SIG-M5 (cell line): ENCODE measurements around the gene TSHZ3.

Experiments used
- DNase-seq: peaks from one replicate; lab custom pipeline; 2025; lab: John Stamatoyannopoulos, UW

The TSHZ3 gene

DNA sequence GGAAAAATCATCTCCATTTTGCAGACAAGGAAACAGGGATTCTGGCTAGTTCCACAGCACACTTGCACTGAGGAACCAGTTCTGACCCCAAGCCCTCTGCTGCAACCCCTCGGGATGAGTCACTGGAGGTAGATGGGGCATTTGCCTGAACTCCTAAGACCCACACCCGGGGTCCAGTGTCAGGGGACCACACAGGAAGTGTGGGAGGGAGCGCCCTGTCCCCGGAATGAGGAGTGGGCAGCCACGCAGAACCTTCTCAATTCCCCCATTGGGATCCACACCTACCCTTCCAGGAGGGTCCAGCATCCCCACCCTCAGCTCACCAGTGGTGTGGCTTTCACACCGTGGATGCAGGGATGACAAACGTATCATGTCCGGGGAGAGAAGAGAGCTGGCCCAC, 62.7 kb downstream of the TSHZ3 start:
- no peak for DNase-seq

DNA sequence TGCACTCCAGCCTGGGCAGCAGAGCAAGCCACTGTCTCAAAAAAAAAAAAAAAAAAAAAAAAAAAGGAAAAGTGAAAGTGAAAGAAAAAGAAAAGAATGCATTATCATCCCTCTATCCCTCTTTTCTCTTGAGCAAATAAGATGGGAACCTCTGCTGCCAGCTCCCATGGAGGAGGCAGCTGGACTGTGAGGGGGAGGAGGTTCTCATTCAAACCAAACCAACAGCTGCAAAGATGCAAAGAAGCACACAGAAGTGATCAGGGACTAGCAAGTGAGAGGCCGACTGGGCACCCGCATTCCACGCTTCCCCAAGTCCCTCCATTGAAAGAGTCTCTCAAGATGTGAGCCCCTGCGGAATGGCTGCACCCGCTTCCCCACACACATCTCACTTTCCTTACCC, 63.5 kb downstream of the TSHZ3 start:
- DNase-seq: no peak

DNA sequence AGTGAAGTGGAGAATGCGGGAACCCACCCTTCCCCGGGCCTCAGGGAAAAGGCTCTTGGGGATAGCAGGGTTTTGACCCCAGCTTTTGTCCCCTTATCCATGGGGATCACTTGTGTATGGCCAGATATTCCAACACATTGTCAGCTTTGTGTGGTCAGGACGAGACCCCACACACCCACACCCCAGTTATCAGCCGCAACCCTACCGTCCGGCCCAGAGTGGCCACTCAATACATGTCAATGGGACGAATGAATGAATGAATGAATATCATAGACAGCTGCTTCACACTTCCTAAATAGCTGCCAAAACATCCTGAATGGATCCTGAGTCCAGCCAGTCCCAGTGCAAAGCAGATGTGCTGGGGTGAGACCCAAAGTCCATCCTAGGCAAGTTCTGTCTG, 64.6 kb downstream of the TSHZ3 start:
- DNase-seq: no peak

DNA sequence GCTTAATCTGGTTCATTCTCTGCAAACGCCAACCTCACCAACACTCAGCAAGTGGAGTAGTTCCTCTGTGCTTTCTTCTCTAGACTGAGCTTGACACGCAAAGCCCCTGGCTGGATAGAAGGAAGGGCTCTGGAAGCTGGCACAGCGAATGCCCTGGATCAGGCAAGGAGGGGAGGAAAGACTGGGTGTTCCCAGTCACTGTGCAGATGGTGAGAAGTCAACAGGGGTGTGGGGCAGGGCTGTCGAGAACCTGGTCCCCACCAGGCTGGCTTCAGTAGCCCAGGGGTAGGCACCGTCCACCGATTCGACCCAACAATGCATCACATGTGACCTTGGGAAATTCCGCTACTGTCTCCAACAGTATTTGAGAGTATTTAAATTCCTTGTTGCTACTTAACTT, 65.5 kb downstream of the TSHZ3 start:
- no peak for DNase-seq

DNA sequence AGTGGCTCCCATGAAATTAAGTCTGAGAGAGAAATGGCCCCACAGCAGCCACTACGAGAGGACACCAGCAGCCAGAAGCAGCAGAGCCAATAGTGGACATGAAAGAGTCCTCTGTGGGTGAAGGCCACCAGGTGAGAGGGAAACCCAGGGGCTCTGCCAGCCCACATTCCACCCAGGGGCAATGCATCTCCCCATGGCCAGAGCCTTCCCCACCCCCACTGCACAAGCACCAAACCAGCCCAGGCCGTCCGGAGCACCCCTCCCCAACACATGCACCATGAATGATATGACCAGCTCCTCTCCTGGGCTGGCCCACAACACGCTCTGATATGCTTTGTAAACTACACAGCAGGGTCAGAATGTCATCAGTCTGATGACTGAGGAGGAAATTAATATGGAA, 66.9 kb downstream of the TSHZ3 start:
- DNase-seq: no peak

DNA sequence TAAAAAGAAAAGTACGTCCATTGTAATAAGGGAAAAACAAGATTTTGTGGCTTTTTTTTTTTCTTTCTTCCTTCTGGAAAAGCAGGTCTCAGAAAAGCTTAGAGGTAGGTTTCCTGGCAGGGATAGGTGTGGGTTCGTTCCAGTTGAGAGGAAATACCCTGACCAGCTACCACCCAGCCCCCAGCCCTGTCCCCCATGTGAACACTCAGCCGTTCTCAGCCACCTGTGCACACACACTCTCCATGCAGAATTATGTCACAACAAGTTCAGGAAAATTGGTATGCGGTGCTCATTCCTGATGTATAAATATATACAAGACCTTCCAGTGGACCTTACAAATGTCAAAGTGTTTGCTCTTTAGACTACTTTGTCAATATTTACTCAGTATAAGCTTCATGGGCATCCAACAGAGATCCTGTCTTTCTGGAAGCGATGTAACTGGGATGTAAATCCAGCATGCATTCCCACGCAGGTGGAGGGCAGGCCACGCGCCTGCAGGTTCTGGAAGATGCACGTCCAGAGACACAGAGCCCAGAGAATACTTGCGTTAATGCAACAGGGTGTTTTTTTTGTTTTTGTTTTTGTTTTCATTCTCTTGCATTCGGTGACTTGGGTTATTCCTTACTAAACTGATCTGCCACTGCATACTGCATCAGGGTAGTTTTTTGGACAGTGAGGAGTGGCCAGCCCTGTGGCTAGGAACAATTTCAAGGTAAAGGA, 68.8 kb downstream of the TSHZ3 start:
- DNase-seq: no peak

DNA sequence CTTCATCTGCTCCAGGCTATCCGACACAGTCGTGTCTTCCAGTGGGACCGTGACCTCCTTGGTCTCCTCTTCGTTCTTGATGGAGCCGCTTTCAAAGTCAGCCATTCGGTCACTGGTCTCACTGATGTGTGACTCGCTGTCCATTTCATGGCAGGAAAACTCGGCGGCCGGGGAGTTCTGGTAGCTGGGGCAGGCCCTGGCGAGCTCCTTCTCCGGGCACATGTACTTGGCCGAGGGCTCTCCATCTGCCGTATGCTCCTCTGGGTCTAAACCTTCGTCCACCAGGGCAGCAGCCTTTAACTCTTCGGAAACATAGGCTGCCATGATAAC, 69.8 kb downstream of the TSHZ3 start:
- DNase-seq: no peak

DNA sequence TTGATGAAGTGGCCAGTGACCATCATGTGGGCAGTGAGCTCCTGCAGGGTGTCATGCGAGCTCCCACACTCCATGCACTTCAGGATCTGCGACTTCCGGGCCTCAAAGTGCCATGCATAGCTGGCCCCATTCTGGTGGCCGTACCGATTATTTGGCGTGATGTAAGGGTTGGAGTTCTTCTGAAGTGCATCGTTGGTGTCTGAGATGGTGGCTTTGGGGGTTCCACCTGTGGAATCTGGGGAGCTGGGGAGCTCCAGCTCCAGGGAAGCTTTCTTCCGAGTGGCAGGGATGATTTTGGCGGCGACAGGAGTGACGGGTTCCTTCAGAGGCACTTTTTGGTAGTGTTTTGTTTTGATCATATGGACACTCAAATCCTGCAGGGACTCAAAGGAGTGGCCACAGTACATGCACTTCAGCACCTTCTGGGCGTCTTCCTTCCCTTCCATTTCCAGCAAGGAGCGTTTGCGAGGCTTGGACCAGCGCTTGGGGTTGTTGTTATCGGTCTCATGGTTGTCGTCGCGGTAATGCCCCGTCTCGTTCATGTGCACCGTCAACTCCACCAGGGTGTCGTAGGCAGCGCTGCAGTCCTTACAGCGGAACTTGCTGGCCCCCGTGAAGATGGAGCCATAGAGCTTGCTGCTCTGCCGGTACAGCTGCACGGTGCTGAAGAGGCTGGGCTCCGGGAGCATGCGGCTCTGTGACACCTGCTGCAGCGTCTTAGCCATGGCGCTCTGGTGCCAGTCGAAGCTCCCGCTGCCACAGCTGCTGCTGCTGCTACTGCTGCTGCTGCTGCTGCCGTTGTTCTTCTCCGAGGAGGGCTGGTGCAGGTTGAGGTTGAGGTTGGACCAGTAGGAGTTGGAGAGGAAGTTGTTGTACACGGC, 70.4 kb downstream of the TSHZ3 start:
- DNase-seq: no peak

DNA sequence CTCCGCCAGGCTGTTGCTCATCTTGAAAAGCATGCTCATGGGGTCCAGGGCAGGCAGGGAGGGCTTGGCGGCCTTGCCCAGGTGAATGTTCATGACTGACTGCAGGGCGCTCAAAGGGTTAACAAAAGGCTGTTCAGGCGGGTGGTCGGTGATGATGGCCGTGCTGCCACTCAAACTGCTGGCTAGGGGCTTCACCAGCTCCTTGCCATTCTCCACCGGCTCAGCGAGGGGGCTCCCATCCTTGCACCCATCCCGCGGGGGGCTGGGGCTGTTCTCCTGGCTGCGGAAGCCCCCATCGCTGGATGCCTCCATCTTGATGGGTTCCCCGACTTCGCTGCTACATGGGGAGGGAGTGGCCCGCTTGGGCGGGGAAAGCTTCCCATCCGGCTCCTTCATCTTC, 71.7 kb downstream of the TSHZ3 start:
- no peak for DNase-seq

DNA sequence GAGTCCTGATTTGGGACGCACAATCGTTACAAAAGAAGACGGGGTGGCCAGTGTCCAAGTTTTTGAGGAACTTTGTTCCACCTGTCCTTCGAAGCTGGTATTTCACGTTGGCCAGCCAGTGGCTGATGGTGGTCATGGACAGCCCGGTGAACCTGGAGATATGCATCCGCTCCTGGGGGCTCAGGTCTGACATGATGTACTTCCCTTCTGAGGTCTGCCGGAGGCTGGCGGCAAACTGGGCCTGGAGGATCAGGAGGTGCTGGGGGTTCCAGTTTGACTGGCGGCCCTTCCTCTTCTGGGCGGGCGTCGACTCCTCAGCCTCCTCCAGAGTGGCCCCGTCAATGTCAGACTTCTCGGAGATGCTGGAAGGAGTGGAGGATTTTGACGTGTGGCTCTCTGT, 72.4 kb downstream of the TSHZ3 start:
- no peak for DNase-seq

DNA sequence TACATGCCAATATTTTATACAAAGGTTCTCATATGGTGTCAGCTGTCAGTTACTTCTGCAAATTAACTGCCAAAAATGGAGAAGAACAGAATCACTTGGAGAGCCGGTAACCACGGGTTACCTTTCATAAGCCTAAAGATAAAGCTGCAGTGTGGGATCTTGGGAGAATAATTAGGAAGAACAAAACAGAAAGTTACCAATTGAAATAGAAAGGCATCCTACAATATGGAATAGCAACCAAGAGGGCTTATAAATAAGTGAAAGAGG, 74.2 kb downstream of the TSHZ3 start:
- no peak for DNase-seq

DNA sequence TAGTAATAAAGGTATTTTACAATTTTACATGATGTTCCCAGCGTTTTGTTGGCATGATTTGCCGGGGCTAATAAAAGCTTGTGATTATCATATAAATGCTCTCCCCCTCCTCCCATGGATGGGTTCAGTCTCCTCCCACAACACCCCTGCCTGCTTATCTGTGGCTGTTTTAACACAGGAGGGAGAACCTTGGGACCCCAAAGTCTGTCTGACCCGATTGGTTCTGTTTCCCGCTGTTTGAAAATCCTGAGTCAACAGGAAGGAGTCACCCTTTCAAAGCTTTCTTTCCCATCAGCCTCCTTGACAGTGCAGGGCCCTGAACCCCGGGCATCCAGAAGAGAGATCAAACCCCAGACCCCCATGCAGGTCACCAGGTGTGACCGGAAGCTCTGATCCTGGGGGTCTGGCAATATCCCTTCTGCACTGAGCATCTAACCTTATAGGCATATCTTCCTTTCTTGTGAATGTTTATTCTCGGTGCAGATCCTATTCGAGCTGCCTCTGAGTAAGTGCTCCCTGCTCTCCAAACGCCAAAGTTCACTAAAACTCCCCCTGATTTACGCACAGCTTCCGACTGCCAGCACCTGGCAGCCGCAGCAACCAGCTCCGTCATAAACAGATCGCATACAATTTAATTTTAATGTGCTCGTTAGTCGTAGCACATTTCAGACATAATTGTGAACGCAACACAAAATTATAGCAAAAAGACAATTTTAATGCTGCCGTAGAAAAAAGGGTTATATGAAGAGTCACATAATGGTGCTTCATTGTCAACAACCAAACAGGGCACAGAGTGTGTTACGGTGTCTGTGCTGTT, 74.8 kb downstream of the TSHZ3 start:
- DNase-seq: no peak

DNA sequence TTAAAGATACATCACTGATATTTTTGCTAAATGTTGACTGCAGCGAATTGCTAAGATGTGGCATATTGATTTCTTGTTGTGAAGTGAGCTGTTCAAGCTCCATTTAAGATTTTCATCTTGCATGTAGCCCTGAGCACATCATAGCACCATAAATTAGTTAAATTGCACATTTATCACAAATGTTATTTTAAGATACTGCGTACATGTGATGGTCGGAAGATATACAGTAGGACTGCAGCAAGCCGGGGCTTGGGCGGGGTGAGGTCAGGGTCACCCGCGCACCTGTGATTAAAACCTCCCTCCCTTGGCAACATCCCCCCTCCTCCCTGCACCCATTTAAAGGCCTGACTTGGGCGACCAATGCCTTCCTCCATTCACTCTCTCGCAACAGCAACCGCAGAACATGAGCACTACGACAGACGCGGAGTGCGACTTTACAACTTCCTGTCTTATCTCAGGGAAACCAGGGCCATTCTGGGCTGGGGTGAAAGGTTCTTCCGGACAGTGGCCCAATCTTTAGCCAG, 76.6 kb downstream of the TSHZ3 start:
- DNase-seq: no peak

DNA sequence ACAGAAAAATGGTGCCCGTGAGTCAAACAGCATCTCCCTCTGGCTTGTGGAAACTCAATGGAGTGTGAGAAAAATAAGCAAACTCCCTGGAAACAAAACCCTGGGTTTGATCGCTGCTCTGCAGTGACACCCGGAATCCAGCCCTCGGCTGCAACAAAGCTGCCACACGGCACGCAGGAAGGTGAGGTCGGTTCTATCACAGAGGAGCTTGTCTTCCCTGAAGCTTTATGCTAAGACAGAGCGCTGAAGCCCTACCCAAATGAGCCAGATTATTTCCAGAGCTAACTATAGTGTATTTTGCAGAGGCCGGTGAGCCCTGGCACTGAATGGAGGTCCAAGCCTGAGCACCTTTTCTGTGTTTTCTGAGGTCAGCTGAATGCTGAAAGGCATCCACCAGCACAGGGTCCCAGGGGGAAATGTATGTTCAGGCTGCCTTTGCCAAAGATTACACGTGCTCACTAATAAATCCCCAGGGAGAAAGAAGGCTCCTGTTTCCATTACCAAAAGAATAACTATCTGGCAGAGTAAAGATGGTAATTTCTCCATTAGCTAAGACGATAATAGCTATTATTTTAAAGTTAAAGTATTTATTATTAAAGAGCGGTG, 77.8 kb downstream of the TSHZ3 start:
- DNase-seq: no peak

DNA sequence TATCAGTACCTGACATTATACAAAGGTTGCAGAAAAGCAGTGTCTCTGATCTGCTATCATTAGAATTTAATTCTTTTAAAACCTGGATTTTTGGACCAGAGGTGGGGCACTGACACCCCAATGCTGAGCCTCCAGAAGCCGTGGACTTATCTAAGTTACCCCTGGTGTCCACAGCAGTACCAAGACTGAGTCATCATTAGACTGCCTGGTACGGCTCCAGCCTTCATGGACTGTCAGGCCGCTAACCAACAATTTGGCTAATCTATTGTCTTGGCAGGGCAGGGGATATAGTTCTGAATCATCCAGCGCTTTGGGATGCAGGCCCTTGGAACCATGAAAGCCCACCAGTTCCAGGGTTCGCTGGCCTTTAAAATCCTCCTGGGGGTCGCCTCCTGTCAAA, 78.3 kb downstream of the TSHZ3 start:
- no peak for DNase-seq

DNA sequence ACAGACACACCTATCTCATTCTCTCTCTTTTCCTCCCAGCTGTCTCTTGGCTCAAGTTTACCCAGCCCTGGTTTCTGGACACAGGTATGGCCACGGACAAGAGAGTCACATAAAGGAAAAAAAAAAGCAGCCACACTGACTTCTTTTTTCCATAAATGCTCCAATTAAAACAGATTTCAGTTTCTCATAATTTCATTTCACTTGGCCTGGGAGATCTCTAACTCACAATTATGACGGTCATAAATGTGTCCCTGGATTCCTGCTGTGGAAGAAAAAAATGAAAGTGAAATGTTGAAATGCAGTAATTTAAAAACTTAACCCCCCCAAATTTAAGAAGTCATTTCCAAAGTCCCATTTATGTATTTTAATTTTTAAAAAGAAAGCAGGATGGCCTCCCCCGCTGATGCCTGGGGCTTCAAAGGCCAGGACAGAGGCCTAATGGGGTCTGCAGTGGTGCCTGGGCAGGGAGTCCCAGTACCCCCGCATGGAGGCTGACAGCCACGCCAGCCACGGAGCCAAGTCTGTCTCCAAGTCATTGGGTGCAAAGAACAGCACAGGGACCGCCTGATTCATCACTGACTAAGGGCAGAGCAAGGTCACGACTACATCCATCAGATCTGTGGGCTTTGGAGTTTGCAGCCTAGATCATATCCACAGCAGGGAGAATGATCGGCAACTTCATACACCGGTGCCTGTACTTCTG, 79.7 kb downstream of the TSHZ3 start:
- no peak for DNase-seq

DNA sequence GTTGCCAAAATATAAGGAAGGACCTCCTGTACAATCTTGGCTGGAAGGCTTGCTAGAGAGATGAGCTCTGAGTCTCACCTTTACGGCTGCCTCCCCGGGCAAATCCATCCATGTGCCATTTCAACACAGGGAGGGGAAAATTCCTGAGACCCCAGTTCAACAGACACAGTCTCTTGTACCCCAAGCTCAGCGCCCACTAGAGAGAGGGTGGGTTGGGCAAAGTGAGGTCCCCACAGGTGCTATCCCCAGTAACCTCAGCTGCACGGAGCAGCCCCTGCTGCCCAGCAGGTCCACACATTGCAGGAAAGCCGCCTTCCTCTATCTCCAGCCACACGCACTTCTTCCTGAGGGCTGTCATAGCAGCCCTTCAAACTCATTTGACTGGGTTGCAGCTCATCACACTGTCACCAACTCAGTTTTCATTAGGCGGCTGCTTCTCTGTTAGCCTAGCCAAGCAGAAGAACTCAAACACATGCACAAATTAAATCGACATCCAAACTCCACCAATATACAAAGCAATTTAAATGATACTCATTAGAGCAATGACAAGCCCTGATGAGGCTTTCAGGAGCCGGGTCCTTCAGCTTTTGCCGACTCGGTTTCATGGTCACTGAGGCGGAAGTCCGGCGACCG, 80.4 kb downstream of the TSHZ3 start:
- no peak for DNase-seq

DNA sequence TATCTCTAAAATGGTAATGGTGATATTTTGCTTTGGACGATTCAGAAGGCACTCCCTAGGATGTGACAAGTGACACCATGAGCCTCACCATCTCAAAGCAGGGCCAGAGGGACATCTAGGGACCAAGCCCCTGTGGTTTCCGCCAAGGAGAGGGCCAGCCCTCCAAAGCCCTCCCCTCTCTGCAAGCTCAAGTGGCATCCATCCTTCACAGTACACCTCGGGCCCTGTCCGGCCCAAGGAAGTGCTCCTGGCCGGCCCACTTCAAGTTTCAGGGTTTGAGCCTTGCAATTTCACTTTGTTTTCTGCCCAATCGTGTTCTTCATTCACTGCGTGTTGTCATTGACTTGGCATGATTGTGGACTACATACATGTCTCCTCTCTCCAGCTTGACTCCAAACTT, 82.5 kb downstream of the TSHZ3 start:
- DNase-seq: no peak

DNA sequence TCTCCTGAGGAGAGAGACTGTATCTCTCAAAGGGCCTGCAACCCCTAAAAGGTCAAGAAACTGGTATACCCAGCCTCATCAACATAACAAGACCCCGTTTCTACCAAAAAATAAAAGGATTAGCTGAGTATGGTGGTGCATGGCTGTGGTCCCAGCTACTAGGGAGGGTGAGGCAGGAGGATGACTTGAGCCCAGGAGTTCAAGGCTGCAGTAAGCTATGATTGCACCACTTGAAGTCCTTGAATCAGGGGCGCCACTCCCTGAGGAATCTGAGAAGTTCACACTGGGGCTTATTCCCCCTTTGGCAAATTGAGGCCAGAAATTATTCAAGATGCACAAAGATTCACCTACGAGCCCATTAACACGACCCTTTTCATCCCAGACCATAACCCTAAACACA, 83.0 kb downstream of the TSHZ3 start:
- DNase-seq: no peak

DNA sequence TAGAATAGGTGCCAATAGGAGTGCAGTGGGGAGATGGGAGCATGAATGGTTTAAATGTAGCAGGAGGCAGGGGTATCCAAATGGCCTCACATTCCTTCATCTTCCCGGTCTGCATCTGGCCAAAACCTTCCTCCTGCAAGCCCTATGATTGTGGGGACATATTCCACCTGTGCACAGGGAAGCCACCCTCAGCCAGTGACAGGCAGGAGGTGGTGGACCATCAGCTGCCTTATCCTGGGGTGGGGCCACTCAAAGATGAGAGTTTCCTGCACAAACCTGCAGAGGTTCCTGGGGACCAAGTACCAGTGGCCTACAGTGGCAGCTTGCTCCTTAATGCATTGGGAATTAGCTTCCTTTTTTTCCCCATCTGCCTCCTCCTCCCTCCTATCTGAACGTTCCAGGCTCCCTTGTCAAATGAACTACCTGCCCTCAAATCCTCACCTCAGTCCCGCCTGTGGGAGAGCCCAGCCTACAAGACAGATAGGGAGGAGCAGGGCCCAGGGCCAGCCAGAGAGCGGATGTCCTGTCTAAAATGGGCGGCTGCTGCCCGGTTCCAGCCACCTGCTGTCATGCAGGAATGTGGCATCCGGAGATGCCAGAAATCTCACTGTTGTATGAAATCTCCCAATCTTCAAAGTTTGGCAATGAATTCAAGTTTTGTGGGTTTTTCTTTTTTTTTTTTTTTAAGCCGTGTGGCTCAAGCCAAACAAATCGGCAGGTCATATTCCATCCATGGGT, 85.0 kb downstream of the TSHZ3 start:
- no peak for DNase-seq

DNA sequence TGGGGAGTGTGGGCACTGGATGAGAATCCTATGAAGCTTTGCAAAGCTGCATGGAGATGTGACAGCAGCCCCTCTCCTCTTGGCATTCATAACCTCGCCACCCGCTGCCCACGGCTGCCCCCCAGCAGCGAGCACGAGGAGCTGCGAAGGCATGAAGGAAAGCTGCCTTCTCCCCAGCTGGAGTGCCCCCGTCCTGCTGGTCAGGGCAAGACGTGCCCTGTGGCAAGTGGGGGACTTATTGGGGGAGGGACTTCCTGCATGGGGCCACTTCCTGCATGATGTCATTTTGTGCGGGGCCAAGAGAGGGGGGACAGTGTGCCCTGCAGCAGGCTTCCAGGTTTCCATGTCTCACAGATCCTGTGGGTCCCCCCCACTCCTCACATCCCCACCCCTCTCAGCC, 85.9 kb downstream of the TSHZ3 start:
- no peak for DNase-seq
